Measurements from ENCODE around the gene PDE11A.
"Not testable (repeated sequence)": the region's sequence is repeated elsewhere in the genome, so short reads cannot be mapped to it uniquely, and the experiment has no call there.

PDE11A gene

DNA sequence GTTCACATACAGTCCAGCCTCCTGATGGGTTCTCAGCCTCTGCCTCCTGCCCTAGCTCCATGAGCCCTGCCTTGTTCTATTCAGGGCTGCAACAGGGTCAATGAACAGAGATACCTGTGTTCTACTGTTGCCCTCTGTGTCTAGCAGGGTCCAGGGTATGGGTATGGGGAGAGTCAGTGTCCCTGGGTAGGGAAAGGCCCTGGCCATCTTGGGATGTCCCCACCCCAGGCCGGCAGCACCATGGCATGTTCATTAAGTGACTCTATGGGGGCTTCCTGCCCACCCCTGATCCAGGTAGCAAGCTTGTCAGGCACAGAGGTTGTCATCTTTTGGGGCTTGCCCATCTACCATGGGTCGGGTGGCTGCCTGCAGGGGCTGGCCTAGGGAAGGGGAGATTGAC, 13.5 kb downstream of the PDE11A start:
- Histone ChIP-seq H4K20me1 (ENCODE audit: insufficient read depth, low read length) (no peaks in the 10 kb centered on the region), H2AFZ (ENCODE audit: low read depth, low read length) (no peak overlapping the region), H3K36me3 (replicated peaks; ENCODE audit: low read depth, low read length) (no peaks in the 10 kb centered on the region), H3K27me3 (ENCODE audit: low read depth, low read length) (no peaks in the 10 kb centered on the region), H3K4me2 (ENCODE audit: low read length) (no peak overlapping the region), H3K4me1 (ENCODE audit: low read length) (peaks cover 8% of the 10 kb centered on the region; the same call in 1 of the 2 replicates), H3K4me3 (ENCODE audit: low read length) (no peak overlapping the region), H3K9ac (ENCODE audit: low read length) (no peak overlapping the region), H3K27ac (ENCODE audit: low read length) (no peak overlapping the region), H3K9me3 (ENCODE audit: insufficient read depth, low read length) (no peaks in the 10 kb centered on the region), H3K79me2 (ENCODE audit: low read length) (no peaks in the 10 kb centered on the region)
- no peak for TF ChIP-seq EZH2phosphoT487 (IDR thresholded peaks at IDR 0.05; ENCODE audit: low read depth)
- TF ChIP-seq, protein P1, sequence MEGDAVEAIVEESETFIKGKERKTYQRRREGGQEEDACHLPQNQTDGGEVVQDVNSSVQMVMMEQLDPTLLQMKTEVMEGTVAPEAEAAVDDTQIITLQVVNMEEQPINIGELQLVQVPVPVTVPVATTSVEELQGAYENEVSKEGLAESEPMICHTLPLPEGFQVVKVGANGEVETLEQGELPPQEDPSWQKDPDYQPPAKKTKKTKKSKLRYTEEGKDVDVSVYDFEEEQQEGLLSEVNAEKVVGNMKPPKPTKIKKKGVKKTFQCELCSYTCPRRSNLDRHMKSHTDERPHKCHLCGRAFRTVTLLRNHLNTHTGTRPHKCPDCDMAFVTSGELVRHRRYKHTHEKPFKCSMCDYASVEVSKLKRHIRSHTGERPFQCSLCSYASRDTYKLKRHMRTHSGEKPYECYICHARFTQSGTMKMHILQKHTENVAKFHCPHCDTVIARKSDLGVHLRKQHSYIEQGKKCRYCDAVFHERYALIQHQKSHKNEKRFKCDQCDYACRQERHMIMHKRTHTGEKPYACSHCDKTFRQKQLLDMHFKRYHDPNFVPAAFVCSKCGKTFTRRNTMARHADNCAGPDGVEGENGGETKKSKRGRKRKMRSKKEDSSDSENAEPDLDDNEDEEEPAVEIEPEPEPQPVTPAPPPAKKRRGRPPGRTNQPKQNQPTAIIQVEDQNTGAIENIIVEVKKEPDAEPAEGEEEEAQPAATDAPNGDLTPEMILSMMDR (IDR thresholded peaks at IDR 0.05; ENCODE audit: low read depth, low read length) = no peak

GRCh38 chr2:178057179-178057680, 15.3 kb downstream of the PDE11A start:
- no peak for TF ChIP-seq EZH2phosphoT487 (IDR thresholded peaks at IDR 0.05; ENCODE audit: low read depth)
- TF ChIP-seq, protein P1 (IDR thresholded peaks at IDR 0.05; ENCODE audit: low read depth, low read length) = no peak
- H4K20me1 ChIP-seq (ENCODE audit: insufficient read depth, low read length) = no peaks in the 10 kb centered on the region
- H3K36me3 ChIP-seq (replicated peaks; ENCODE audit: low read depth, low read length) = no peaks in the 10 kb centered on the region
- H3K4me2 ChIP-seq (ENCODE audit: low read length) = no peak overlapping the region
- H3K4me1 ChIP-seq (ENCODE audit: low read length) = peaks cover 6% of the 10 kb centered on the region; the same call in 1 of the 2 replicates
- H3K9ac ChIP-seq (ENCODE audit: low read length) = no peak overlapping the region
- H3K27me3 ChIP-seq (ENCODE audit: low read depth, low read length) = no peaks in the 10 kb centered on the region
- no peak overlapping the region for H3K4me3 ChIP-seq (ENCODE audit: low read length)
- H2AFZ ChIP-seq (ENCODE audit: low read depth, low read length) = no peak overlapping the region
- no peaks in the 10 kb centered on the region for H3K79me2 ChIP-seq (ENCODE audit: low read length)
- H3K9me3 ChIP-seq (ENCODE audit: insufficient read depth, low read length) = no peaks in the 10 kb centered on the region
- no peak overlapping the region for H3K27ac ChIP-seq (ENCODE audit: low read length)

- Histone ChIP-seq H3K27me3 (ENCODE audit: low read depth, low read length) (no peaks in the 10 kb centered on the region), H4K20me1 (ENCODE audit: insufficient read depth, low read length) (no peaks in the 10 kb centered on the region), H3K4me2 (ENCODE audit: low read length) (no peak overlapping the region), H3K4me3 (ENCODE audit: low read length) (no peak overlapping the region), H3K27ac (ENCODE audit: low read length) (no peak overlapping the region), H3K4me1 (ENCODE audit: low read length) (no peaks in the 10 kb centered on the region), H3K9ac (ENCODE audit: low read length) (no peak overlapping the region), H3K36me3 (replicated peaks; ENCODE audit: low read depth, low read length) (no peaks in the 10 kb centered on the region), H3K9me3 (ENCODE audit: insufficient read depth, low read length) (no peaks in the 10 kb centered on the region), H3K79me2 (ENCODE audit: low read length) (no peaks in the 10 kb centered on the region), H2AFZ (ENCODE audit: low read depth, low read length) (no peak overlapping the region)
- TF ChIP-seq, protein P1 (IDR thresholded peaks at IDR 0.05; ENCODE audit: low read depth, low read length) = no peak
- no peak for TF ChIP-seq EZH2phosphoT487 (IDR thresholded peaks at IDR 0.05; ENCODE audit: low read depth)
These were observed 16.2 kb downstream of the PDE11A start for GRCh38 chr2:178056345-178056744.

- not testable (repeated sequence) for H3K4me2 ChIP-seq (ENCODE audit: low read length); H3K4me3 ChIP-seq (ENCODE audit: low read length); H3K79me2 ChIP-seq (ENCODE audit: low read length); H3K27ac ChIP-seq (ENCODE audit: low read length); H2AFZ ChIP-seq (ENCODE audit: low read depth, low read length); H3K9ac ChIP-seq (ENCODE audit: low read length); H3K9me3 ChIP-seq (ENCODE audit: insufficient read depth, low read length); H3K27me3 ChIP-seq (ENCODE audit: low read depth, low read length); H4K20me1 ChIP-seq (ENCODE audit: insufficient read depth, low read length); H3K36me3 ChIP-seq (replicated peaks; ENCODE audit: low read depth, low read length); H3K4me1 ChIP-seq (ENCODE audit: low read length)
These were observed 21.3 kb downstream of the PDE11A start for GRCh38 chr2:178051257-178051656.

- Histone ChIP-seq H2AFZ (ENCODE audit: low read depth, low read length) (no peak overlapping the region), H3K36me3 (replicated peaks; ENCODE audit: low read depth, low read length) (no peaks in the 10 kb centered on the region), H3K27me3 (ENCODE audit: low read depth, low read length) (0 out of 2 replicates have a peak, but pooled peaks cover 3% of the 10 kb centered on the region), H3K4me2 (ENCODE audit: low read length) (no peak overlapping the region), H3K27ac (ENCODE audit: low read length) (no peak overlapping the region), H3K79me2 (ENCODE audit: low read length) (no peaks in the 10 kb centered on the region), H3K9ac (ENCODE audit: low read length) (no peak overlapping the region), H3K9me3 (ENCODE audit: insufficient read depth, low read length) (no peaks in the 10 kb centered on the region), H3K4me1 (ENCODE audit: low read length) (no peaks in the 10 kb centered on the region), H4K20me1 (ENCODE audit: insufficient read depth, low read length) (no peaks in the 10 kb centered on the region), H3K4me3 (ENCODE audit: low read length) (no peak overlapping the region)
- TF ChIP-seq EZH2phosphoT487 (IDR thresholded peaks at IDR 0.05; ENCODE audit: low read depth) = no peak
- TF ChIP-seq, protein P1 (IDR thresholded peaks at IDR 0.05; ENCODE audit: low read depth, low read length) = no peak
These were observed 25.2 kb downstream of the PDE11A start for GRCh38 chr2:178047391-178047790.
